H1 (cell line): Measurements from ENCODE around the gene CENPM. TPM values are rescaled to one million over a fixed set of nuclear protein-coding genes. Genes with fewer than 3 reads are reported as not detected.

ENCODE experiments used
- CTCF ChIA-PET: fragments of 300-600 bp; sonication (Branson Sonifier 250); formaldehyde crosslinking; loops from one replicate; lab custom pipeline; 2021; ENCODE audit not compliant: partially characterized antibody; lab: Charles Lee
- POLR2A ChIA-PET: fragments of 300-600 bp; sonication (Branson Sonifier 250); formaldehyde crosslinking; loops from one replicate; lab custom pipeline; 2021; ENCODE audit warnings: inconsistent platforms; ENCODE audit not compliant: partially characterized antibody; lab: Charles Lee
- DNase-seq, 2 experiments: peaks; one replicate each; pipeline versions ENCODE4 v3.0.0 to v3.0.0-alpha.2; 2010 to 2022; ENCODE audit warnings: low spot score in 2 of 2, low read depth in 1 of 2, mixed read lengths in 1 of 2
- FAIRE-seq: peaks from 2 replicates; lab custom pipeline; 2011; peaks lifted over from hg19 to GRCh38; lab: Jason Lieb, UNC
- H2AFZ ChIP-seq: 2 replicates; pipeline ENCODE4 v1.8.1; 2012; ENCODE audit warnings: low read length, inconsistent platforms
- H2AK5ac ChIP-seq: 2 replicates; pipeline ENCODE4 v1.6.1; 2013; ENCODE audit warnings: low read depth, low read length
- H2BK120ac ChIP-seq: replicated peaks from 2 replicates; pipeline ENCODE3; 2013; ENCODE audit warnings: low read depth, low read length, inconsistent platforms
- H2BK12ac ChIP-seq: 2 replicates; pipeline ENCODE4 v1.6.1; 2013; ENCODE audit warnings: low read depth, low read length
- H2BK15ac ChIP-seq: 2 replicates; pipeline ENCODE4 v1.6.1; 2013; ENCODE audit warnings: low read length
- H2BK20ac ChIP-seq: 2 replicates; pipeline ENCODE4 v1.6.1; 2013; ENCODE audit warnings: low read length
- H2BK5ac ChIP-seq: 2 replicates; pipeline ENCODE4 v1.6.1; 2013; ENCODE audit warnings: low read depth, low read length
- H3K14ac ChIP-seq: 2 replicates; pipeline ENCODE4 v1.6.1; 2013; ENCODE audit warnings: inconsistent platforms; ENCODE audit not compliant: insufficient read length
- H3K18ac ChIP-seq: 2 replicates; pipeline ENCODE4 v1.6.1; 2013; ENCODE audit warnings: low read length; ENCODE audit errors: extremely low read depth
- H3K23ac ChIP-seq: 2 replicates; pipeline ENCODE4 v1.6.1; 2013; ENCODE audit warnings: inconsistent platforms; ENCODE audit not compliant: insufficient read length
- H3K23me2 ChIP-seq: 2 replicates; pipeline ENCODE4 v1.6.1; 2013; ENCODE audit warnings: low read depth, low read length
- H3K27ac ChIP-seq: 2 replicates; pipeline ENCODE4 v1.6.1; 2011; ENCODE audit warnings: low read depth, low read length, inconsistent platforms
- H3K27me3 ChIP-seq, 4 experiments: replicated peaks in 1 of 4; 1 replicate in 1 of 4; 2 replicates in 3 of 4; pipeline versions ENCODE4 v1.6.1 to v1.8.1; 2011 to 2013; ENCODE audit warnings: low read length in 3 of 4, mild to moderate bottlenecking in 3 of 4, inconsistent platforms in 2 of 4, mixed read lengths in 2 of 4, moderate library complexity in 1 of 4; ENCODE audit not compliant: control insufficient read depth in 3 of 4, insufficient read depth in 3 of 4; ENCODE audit errors: extremely low read depth in 1 of 4
- H3K36me3 ChIP-seq, 4 experiments: 2 replicates each; pipeline versions ENCODE4 v1.6.1 to v1.8.1; 2011 to 2013; ENCODE audit warnings: mild to moderate bottlenecking in 4 of 4, low read length in 3 of 4, moderate library complexity in 2 of 4, control low read depth in 1 of 4, inconsistent platforms in 1 of 4; ENCODE audit not compliant: insufficient read depth in 4 of 4, control insufficient read depth in 2 of 4
- H3K4ac ChIP-seq: replicated peaks from 2 replicates; pipeline ENCODE3; 2013; ENCODE audit warnings: low read length, low read depth, mixed read lengths, inconsistent platforms; ENCODE audit not compliant: insufficient read length
- H3K4me1 ChIP-seq, 4 experiments: replicated peaks in 1 of 4; 1 replicate in 1 of 4; 2 replicates in 3 of 4; pipeline versions ENCODE4 v1.6.1 to v1.8.1; 2011 to 2013; ENCODE audit warnings: low read length in 3 of 4, inconsistent platforms in 2 of 4, mixed read lengths in 1 of 4; ENCODE audit not compliant: insufficient read depth in 4 of 4, control insufficient read depth in 3 of 4
- H3K4me2 ChIP-seq, 2 experiments: 2 replicates each; pipeline versions ENCODE4 v1.6.1 to v1.8.1; 2011 to 2013; ENCODE audit warnings: low read depth in 2 of 2, low read length in 2 of 2, control low read depth in 1 of 2, inconsistent platforms in 1 of 2, mild to moderate bottlenecking in 1 of 2; ENCODE audit not compliant: insufficient read depth in 1 of 2
- H3K4me3 ChIP-seq, 4 experiments: fragments of 200-600, 300-600 bp in 1 of 4; sonication (generic), shearing (Covaris generic), sonication (Bioruptor Twin) in 1 of 4; 2 replicates each; pipeline versions ENCODE4 v1.5.1 to v1.8.1; 2011 to 2016; ENCODE audit warnings: low read length in 4 of 4, low read depth in 3 of 4, control low read depth in 2 of 4, inconsistent platforms in 2 of 4, mild to moderate bottlenecking in 2 of 4, mixed read lengths in 1 of 4, moderate library complexity in 1 of 4; ENCODE audit not compliant: insufficient read depth in 2 of 4; ENCODE audit errors: extremely low read depth in 1 of 4
- H3K56ac ChIP-seq: replicated peaks from 2 replicates; pipeline ENCODE3; 2013; ENCODE audit warnings: low read depth, mild to moderate bottlenecking, mixed read lengths, low read length, inconsistent platforms; ENCODE audit not compliant: insufficient read length
- H3K79me1 ChIP-seq: 2 replicates; pipeline ENCODE4 v1.6.1; 2013; ENCODE audit warnings: low read depth, low read length, control low read depth
- H3K79me2 ChIP-seq, 2 experiments: 2 replicates each; pipeline versions ENCODE4 v1.6.1 to v1.8.1; 2012 to 2013; ENCODE audit warnings: low read length in 2 of 2, mild to moderate bottlenecking in 2 of 2, inconsistent platforms in 1 of 2; ENCODE audit not compliant: insufficient read depth in 2 of 2, control insufficient read depth in 1 of 2
- H3K9ac ChIP-seq, 4 experiments: replicated peaks in 1 of 4; 1 replicate in 1 of 4; 2 replicates in 3 of 4; pipeline versions ENCODE4 v1.6.1 to v1.8.1; 2011 to 2013; ENCODE audit warnings: low read depth in 3 of 4, low read length in 3 of 4, control low read depth in 2 of 4, mild to moderate bottlenecking in 2 of 4, moderate library complexity in 2 of 4, inconsistent platforms in 1 of 4; ENCODE audit errors: extremely low read depth in 1 of 4
- H3K9me3 ChIP-seq, 2 experiments: 2 replicates each; pipeline versions ENCODE4 v1.6.1 to v1.8.1; 2012 to 2013; ENCODE audit warnings: mild to moderate bottlenecking in 2 of 2, moderate library complexity in 2 of 2, control low read depth in 1 of 2, inconsistent platforms in 1 of 2, low read depth in 1 of 2, low read length in 1 of 2, mixed read lengths in 1 of 2; ENCODE audit not compliant: insufficient read depth in 2 of 2
- H4K20me1 ChIP-seq, 2 experiments: replicated peaks in 1 of 2; 2 replicates each; pipeline versions ENCODE3 to v1.8.1; 2011 to 2013; ENCODE audit warnings: inconsistent platforms in 2 of 2, low read length in 2 of 2, mild to moderate bottlenecking in 1 of 2; ENCODE audit not compliant: insufficient read depth in 2 of 2, control insufficient read depth in 1 of 2
- H4K5ac ChIP-seq: 2 replicates; pipeline ENCODE4 v1.6.1; 2013; ENCODE audit warnings: low read length, low read depth, mixed read lengths, inconsistent platforms; ENCODE audit not compliant: insufficient read length
- H4K8ac ChIP-seq: 2 replicates; pipeline ENCODE4 v1.8.0; 2013; ENCODE audit warnings: mild to moderate bottlenecking, moderate library complexity, low read length, inconsistent platforms; ENCODE audit not compliant: insufficient read depth; ENCODE audit errors: extremely low read depth
- H4K91ac ChIP-seq: replicated peaks from 2 replicates; pipeline ENCODE3; 2013; ENCODE audit warnings: low read length, mixed read lengths, inconsistent platforms; ENCODE audit not compliant: insufficient read length
- ASH2L ChIP-seq: fragments of 200-600, 300-600 bp; sonication (generic); IDR thresholded peaks from one replicate; pipeline ENCODE4 v1.7.1; 2017; ENCODE audit warnings: low read length
- BRCA1 ChIP-seq: IDR thresholded peaks from 2 replicates; pipeline ENCODE4 v1.6.1; 2012; ENCODE audit warnings: low read depth, low read length, improper control_type of control experiment
- CHD1 ChIP-seq: IDR thresholded peaks from 2 replicates; pipeline ENCODE4 v1.6.1; 2012; ENCODE audit warnings: low read depth, low read length, improper control_type of control experiment
- EP300 ChIP-seq, 2 experiments: IDR thresholded peaks; 1 replicate in 1 of 2; 2 replicates in 1 of 2; pipeline ENCODE4 v1.6.1; 2011 to 2012; ENCODE audit warnings: low read depth in 2 of 2, low read length in 2 of 2, mild to moderate bottlenecking in 2 of 2, borderline replicate concordance in 1 of 2, inconsistent platforms in 1 of 2, moderate library complexity in 1 of 2
- HDAC2 ChIP-seq, 2 experiments: fragments of 300-600 bp in 1 of 2; sonication (generic) in 1 of 2; IDR thresholded peaks; 2 replicates each; pipeline ENCODE4 v1.6.1; 2011 to 2012; ENCODE audit warnings: low read depth in 2 of 2, low read length in 2 of 2, mild to moderate bottlenecking in 2 of 2, moderate library complexity in 2 of 2, borderline replicate concordance in 1 of 2, inconsistent platforms in 1 of 2
- JUN ChIP-seq: IDR thresholded peaks from 2 replicates; pipeline ENCODE4 v1.6.1; 2011; ENCODE audit warnings: low read depth, mild to moderate bottlenecking, improper control_type of control experiment, low read length
- JUND ChIP-seq: IDR thresholded peaks from 2 replicates; pipeline ENCODE4 v1.6.1; 2011; ENCODE audit warnings: mild to moderate bottlenecking, improper control_type of control experiment, low read length
- SIX5 ChIP-seq: IDR thresholded peaks from 2 replicates; pipeline ENCODE4 v1.6.1; 2011; ENCODE audit warnings: mild to moderate bottlenecking, low read depth, low read length
- SP2 ChIP-seq: IDR thresholded peaks from 2 replicates; pipeline ENCODE4 v1.6.1; 2012; ENCODE audit warnings: mild to moderate bottlenecking, low read length, inconsistent platforms
- TAF1 ChIP-seq: IDR thresholded peaks from 2 replicates; pipeline ENCODE4 v1.6.1; 2011; ENCODE audit warnings: mild to moderate bottlenecking, low read depth, low read length
- TAF7 ChIP-seq: optimal IDR thresholded peaks from 2 replicates; pipeline ENCODE3; 2011; ENCODE audit warnings: low read depth, mild to moderate bottlenecking, inconsistent platforms, low read length, moderate library complexity, borderline replicate concordance
- ZNF274 ChIP-seq: IDR thresholded peaks from 2 replicates; pipeline ENCODE4 v1.7.0; 2012; ENCODE audit warnings: low read length, borderline replicate concordance; ENCODE audit errors: extremely low read depth
- WGBS, 2 experiments: shearing (Covaris generic) in 1 of 2; methylation state at CpG; one replicate each; pipeline versions ENCODE4 v1.1.6 to v1.1.7; 2013 to 2015; ENCODE audit warnings: low lambda C conversion rate in 2 of 2, mixed read lengths in 2 of 2, inconsistent platforms in 1 of 2, low coverage in 1 of 2, missing lambda C conversion rate in 1 of 2; ENCODE audit not compliant: insufficient replicate concordance in 2 of 2, insufficient coverage in 1 of 2, insufficient read length in 1 of 2; ENCODE audit errors: extremely low coverage in 1 of 2, missing lambda C conversion rate in 1 of 2; 5-methylcytosine and 5-hydroxymethylcytosine counted together
- polyA plus RNA-seq, 7 experiments: library from polyadenylated mRNA; depleted of rRNA in 3 of 7; stranded (reverse) in 5 of 7; unstranded in 2 of 7; fragments of >200 nt in 5 of 7; fragments of 200-250 nt in 2 of 7; gene quantifications; 1 replicate in 5 of 7; 2 replicates in 1 of 7; 4 replicates in 1 of 7; pipeline versions ENCODE4 v1.2.1 to v1.2.3, GENCODE V29; 2011 to 2013; ENCODE audit warnings: missing spikeins in 2 of 7, mixed read lengths in 2 of 7
- total RNA-seq: library from RNA; stranded (reverse); fragmentation: NEBNext Ultra II Directional; extraction: Animal tissue kit (Norgen Biotek cat#: 25700); gene quantifications from 2 replicates; pipeline ENCODE4 v1.2.1, GENCODE V29; 2021

The CENPM gene
- total and polyA plus RNA-seq, 2 of the 8 experiments (the other 6 are each of a cell fraction or from before 2014, with no cell fraction given), result 32.0 to 80.4 TPM

DNA sequence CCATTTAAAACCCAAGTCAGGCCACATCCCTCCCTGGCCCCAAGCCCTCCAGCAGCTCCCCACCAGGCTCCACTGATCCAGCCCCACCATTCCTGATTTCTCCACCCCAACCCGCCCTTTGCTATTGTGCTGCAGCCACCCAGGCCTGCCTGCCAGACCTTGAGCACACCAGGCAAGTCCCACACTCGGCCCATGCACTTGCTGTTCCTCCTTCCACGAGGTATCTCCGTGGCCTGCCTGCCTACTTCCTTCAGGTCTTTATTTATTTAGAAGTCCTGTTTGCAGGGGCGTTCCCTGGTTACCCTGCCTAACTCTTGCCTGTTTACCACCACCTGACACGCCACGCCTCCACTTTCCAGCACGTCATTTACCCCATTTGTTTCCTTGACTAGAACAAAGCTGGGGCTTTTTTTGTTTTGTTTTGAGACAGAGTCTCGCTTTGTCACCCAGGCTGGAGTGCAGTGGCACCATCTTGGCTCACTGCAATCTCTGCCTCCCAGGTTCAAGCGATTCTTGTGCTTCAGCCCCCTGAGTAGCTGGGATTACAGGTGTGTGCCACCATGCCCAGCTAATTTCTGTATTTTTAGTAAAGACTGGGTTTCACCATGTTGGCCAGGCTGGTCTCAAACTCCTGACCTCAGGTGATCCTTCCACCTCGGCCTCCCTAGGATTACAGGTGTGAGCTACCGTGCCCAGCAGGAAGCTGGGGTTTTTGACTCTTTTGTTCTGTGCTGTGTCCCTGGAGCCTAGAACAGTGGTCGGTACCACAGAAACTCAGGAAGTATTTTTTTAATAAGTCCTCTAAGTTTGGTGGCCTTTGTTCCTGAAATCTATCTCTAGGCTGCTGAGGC, 6.7 kb downstream of the CENPM start:
- Histone ChIP-seq H4K91ac (no peak overlapping the region), H2BK20ac (no peak overlapping the region), H2BK12ac (no peak overlapping the region), H2BK15ac (no peak overlapping the region), H3K4me2 (no peak overlapping the region), H2BK120ac (no peak overlapping the region), H3K18ac (no peak overlapping the region; the same call in none of the 2 replicates), H2BK5ac (no peak overlapping the region), H3K36me3 (peaks cover 27 to 56% (median 46%) of the 10 kb centered on the region in 4 experiments), H3K27ac (no peak overlapping the region), H3K9ac (no peak overlapping the region; a peak in 2 of 7 replicates), H3K23ac (no peak overlapping the region), H3K79me2 (0 out of 4 replicates have a peak, but pooled peaks cover 0 to 2% of the 10 kb centered on the region in 2 experiments), H4K8ac (0 out of 2 replicates have a peak overlapping the region, but pooled peaks have one; percentile 52), H4K20me1 (peaks cover 14 to 22% of the 10 kb centered on the region in 2 experiments), H3K23me2 (no peaks in the 10 kb centered on the region), H3K4me3 (no peak overlapping the region), H3K27me3 (no peaks in the 10 kb centered on the region), H2AFZ (no peak overlapping the region), H3K4me1 (peaks cover 0 to 2% (median under 1%) of the 10 kb centered on the region in 4 experiments; a peak in 3 of 7 replicates), H3K14ac (no peak overlapping the region), H4K5ac (no peak overlapping the region), H3K4ac (no peak overlapping the region), H2AK5ac (no peak overlapping the region), H3K9me3 (no peaks in the 10 kb centered on the region), H3K79me1 (peaks cover 5% of the 10 kb centered on the region), H3K56ac (no peak overlapping the region)
- FAIRE-seq (no peak), DNase-seq (no peak)
- CTCF ChIA-PET, result interaction anchor here (0.7 to 6.3 kb wide), 31 partner anchors 9 to 662 kb away, joined by 3 to 77 read pairs (median 4); partner anchors contain the start of genes SMIM45 and TNFRSF13C
- POLR2A ChIA-PET, result interaction anchor here (1.0 to 2.0 kb wide), 5 partner anchors 12 to 31 kb away, joined by 3 to 17 read pairs (median 4); partner anchors contain the start of gene TNFRSF13C
- 92% methylated on average over 13 of the region's 13 CpGs; no CpG with 5 or more reads in 1 of the 2 experiments for WGBS, 2 experiments
- TF ChIP-seq JUND (no peak), CHD1 (no peak), HDAC2 (IDR thresholded peaks at IDR 0.05; ENCODE audit: borderline replicate concordance in 1 of 2, low read depth in 2 of 2, low read length in 2 of 2) (no peak), TAF7 (no peak), ASH2L (no peak), JUN (no peak), EP300 (IDR thresholded peaks at IDR 0.05; ENCODE audit: borderline replicate concordance in 1 of 2, low read depth in 2 of 2, low read length in 2 of 2) (no peak), SIX5 (no peak), TAF1 (no peak), ZNF274 (no peak), SP2 (no peak), BRCA1 (no peak)
